T follicular helper cell (primary cell): ENCODE data around the gene CACNA1E.

Experiments
- DNase-seq: peaks from one replicate; pipeline ENCODE4 v3.0.0-alpha.2; 2020; ENCODE audit warnings: low read depth

CACNA1E gene

DNA sequence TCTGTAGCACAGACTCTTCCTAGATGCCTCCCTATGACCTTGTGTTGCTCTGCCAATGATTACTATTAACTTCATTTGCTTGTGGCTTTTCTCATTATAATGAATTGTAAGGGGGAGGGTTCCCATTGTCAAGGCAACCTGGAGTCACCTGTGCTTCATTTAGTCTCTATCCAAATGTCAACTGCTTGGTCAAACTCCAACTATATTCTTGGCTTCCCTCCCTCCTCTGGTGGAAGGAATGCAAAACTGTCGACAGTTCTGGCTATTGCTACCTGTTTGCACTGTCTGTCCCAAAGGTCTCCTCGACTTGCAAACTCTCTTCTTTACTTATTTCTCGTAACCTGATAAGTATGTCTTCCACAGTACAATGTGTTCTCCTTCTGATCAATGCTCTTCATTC, 100.3 kb downstream of the CACNA1E start:
- DNase-seq = no peak

DNA sequence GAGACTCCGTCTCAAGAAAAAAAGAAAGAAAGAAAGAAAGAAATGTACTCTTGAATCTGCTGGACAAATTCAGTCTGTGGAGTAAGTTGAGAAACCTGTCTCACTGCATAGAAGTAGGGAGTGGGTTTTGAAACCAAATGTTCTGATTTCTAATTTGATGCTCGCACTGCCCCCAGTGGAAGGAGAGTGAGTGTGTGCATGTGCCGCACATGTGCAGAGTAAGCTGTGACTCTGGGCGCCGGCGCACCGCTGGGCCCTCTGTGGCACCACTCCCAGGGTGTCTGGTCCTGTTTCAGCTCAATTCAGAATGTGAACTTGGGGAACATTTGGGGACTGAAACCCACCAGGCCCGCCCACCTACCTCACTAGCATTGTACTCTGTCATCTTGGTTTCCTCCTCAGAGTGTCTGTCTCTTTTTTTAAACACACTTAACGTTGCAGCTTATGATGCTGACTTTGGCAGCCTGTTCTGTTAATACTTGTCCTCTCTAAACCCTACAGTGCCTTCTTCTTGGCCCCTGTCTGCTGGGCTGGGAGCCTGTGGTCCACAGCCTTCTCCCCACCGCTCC, 104.6 kb downstream of the CACNA1E start:
- no peak for DNase-seq

DNA sequence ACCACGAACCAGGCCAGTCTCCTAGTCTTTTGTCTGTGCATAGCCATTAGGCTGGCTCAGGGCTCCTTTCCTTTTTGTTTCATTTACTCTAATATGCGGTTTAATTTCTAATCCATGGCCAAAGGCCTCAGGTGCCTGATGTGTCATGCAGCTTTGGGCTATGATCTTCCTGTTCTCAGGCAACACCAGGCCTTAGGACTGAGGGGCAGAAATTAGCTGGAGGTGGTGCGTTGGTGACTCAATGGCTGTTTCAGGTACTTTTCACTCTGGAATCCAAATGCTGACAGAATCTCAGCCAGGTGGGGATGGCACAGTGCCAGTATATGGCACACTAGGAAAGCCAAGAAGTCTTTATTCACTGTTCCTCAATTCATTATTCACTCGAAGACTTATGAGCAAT, 105.3 kb downstream of the CACNA1E start:
- no peak for DNase-seq

DNA sequence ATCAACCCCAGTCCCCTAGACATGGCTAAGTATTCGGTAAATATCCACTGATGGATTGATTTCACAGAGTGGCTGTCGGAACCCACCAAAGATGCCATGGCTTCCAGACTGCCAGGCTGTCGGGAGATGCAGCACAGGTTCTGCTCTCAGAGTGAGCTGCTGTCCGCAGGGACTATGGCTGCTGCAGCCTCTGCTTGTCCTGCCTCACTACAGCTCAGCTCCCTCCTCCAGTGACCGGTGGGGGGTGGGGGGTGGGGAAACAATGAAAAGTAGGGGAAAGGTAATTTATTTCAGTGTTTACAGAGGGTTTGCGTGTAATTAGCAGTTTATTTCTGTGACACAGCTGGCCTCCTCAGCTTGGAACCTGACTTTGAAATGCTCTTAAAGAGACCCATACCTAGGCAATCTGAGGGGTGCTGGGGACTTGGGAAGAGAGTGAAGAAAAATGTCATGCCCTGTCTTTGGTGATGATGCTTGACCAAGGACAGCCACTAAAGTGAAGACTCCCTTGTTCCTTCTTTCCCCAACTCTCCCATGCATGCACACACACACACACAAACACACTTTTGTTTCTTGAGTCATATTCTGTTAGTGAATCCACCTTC, 109.0 kb downstream of the CACNA1E start:
- DNase-seq = no peak

DNA sequence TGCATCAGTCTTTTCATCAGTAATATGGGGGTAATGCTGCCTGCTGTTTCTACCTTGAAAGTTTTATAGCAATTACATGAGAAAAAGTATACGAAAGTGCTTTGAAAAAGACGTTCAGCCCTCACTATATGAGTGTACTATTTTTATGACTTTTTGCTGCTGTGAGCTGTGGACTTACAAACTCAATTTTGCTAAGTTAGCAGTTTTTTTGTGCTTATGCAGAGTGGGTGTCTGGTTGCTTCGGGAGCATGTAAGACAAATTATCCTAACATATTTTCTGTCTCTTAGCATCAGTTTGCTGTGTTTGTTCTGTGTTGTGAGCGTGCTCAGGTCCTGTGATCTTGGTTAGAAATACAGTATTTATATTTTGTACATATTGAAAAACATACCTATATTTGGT, 109.7 kb downstream of the CACNA1E start:
- DNase-seq = no peak

DNA sequence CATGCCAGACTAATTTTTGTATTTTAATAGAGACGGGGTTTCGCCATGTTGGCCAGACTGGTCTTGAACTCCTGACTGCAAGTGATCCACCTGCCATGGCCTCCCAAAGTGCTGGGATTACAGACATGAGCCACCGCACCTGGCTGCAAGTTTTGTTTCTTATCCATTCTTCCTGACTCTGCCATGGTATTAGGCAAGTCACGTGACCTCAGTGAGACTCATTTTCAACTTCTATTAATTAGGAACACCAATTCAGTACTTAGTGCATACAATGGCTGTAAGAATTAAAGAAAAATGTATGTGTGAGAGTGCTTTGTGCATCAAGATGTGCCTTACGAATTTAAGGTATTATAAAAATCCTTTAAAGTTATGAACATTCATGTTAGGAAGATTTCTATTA, 111.2 kb downstream of the CACNA1E start:
- no peak for DNase-seq

DNA sequence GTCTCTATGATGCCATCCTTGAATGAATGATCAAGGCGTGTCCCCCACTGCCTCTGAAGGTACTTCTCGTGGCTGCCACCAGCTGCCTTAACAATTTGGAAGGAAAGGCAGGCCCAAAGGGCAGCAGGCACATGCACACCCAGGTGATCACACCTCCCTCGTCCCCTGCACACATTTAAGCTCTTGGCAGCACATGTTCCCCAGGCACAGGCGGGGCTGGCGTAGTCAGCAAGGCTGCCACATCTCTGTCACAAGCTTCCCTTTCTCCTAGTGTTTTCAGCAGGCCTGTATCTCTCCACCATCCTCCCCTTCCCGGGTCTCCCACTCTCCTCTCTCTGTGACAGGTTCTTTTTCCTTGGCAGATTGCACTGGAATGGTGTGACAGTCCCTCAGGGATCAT, 111.9 kb downstream of the CACNA1E start:
- no peak for DNase-seq

DNA sequence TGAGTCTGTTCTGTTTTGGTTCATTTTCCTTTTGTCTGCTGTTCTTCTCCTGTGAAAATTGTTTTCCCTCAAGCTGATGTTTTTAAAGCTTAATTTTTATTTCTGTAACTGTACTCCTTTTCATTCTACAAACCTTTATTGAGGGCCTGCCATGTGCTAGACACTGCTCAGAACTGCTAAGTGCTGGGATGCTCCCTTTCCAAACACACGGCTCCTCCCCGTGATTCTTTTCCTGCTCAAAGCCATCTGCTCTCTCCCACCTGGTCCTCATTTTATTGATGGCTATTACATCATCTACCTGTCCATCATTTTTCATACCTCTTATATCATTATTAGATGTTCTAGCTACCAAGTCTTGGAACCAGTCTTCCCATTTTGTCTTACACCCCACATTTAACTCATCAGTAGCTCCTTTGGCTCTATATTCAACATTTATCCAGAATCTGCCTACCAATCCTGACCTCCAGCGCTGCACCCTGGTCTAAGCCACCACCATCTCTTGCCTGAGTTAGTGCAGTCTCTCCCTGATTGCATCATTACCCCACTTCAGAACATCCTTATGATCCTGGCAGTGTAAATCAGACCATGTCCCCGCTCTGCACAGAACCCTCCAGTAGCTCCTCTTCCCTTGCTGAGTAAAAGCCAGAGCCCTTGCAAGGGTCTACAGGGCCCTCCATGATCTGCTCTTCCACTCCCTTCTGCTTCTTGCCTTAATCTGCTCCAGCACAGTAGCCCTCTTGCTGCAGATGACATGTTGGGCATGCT, 118.1 kb downstream of the CACNA1E start:
- no peak for DNase-seq

DNA sequence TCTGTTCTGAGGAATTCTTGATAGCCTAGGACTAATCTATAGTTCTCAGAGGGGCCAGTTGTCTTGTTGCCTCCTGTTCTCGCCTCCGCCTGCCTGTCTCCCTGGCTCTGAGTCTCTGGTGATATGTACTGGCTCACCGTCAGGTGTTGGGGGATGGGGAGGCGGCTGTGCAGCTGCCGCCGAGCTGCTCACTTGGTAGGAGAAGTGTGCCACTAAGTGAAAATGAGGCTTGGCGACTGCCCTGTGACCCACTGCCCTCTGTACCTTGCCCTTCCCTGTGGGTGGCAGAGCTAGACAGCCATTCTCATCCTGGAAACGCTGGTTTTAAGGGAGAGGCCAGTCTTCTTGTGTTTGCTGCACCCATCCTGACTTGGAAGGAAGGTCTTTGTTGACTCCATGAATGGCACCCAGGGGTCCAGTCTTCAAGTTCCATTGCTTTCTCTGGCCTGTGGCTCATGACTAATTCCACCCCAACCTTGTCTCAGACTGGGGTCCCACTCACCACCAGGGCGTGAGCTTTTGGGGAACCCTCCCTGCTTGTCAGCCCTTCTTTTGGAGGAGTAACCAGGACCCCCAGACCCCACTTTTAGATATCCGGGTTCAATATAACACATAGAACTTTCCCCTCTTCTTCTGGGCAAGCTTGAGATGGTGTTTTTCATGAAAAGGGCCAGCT, 120.6 kb downstream of the CACNA1E start:
- DNase-seq = no peak

DNA sequence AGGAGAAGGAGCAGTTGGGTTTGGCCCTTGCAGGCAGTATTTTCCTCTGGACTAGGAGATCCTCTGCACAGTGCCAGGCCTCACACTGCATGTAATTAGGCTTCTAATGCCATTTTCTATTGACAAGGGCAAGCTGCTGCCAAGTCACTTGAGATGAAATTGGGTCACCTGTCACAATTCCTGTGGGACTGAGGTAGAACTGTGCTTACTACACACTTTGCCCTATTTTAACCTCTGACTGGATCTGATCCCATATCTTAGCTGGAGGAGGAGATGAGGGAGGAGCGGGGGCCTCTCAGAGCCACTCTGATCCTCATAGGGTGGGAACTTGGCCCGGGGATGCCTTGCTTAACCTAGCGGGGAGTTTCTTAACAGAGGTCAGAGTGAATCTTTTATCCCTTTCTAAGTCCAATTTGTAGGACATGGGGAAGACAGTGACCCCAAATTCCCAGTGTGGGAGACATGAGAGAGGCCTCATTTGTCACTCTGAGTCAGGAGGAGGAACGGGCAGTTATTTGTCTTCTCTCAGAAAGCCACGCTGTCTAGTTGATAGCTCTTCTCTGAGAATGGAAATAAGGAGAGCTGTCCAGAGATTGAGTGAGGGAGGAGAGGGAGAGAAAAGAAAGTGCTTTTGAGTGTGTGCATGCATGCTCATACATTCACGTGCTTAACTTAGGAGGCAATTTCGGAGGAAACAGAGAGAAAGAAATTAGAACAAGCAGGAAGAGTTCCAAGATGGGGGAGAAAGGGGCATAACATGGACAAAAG, 121.3 kb downstream of the CACNA1E start:
- DNase-seq = no peak

DNA sequence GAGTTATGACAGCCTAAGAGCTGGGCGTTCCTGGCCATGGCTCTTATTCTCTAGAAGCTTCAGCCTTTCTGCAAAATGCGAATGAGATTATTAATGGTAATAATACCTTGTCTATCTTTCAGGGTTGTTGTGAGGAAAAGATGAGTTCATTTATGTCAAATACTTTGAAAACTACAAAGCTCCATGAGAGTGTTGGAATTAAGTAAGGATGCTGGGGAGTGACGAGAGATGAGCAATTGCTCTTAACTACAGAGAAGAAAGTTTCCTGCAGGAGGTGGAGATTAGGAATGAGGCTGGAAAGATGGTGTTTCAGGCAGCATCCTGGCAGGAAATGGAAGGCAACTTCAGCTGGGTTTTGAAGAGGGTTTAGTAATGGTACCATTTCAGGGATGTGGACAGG, 124.2 kb downstream of the CACNA1E start:
- no peak for DNase-seq

DNA sequence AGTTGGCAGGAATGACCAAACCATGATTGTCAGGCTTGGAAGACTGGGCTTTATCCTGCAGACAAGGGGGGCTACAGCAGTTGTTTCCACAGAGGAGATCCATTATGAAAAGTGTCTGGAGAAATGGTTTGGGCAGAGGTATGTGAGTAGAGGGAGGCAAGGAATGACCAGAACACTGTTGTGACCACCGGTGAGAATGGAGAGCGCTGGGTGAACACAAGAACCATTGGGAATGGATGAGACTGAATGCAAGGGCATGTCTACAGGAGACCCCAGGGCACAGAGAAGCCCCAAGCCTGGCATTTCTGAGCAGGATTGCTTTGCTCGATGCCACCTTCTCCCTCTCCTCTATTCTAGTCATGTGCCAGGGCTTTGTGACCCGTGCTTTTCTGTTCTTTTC, 125.1 kb downstream of the CACNA1E start:
- DNase-seq = no peak

DNA sequence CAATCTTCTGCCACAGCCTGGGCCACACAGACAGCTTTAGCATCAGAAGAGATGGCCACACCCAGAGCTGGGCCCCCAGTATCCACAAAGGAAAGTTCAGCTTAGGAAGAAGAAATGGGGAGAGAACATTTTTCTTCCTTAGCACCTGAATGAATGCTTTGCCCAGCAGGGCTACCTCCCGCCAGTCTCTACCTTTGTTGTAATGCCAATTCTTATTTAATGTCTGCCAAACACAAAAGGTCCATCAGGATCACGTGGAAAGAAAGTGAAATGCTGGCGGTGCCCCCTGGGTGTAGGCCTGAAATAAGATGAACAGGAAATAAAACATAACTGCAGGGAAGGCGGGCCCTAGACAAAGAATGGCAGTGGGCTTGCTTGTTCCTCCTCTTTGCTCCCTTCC, 125.6 kb downstream of the CACNA1E start:
- DNase-seq = no peak

DNA sequence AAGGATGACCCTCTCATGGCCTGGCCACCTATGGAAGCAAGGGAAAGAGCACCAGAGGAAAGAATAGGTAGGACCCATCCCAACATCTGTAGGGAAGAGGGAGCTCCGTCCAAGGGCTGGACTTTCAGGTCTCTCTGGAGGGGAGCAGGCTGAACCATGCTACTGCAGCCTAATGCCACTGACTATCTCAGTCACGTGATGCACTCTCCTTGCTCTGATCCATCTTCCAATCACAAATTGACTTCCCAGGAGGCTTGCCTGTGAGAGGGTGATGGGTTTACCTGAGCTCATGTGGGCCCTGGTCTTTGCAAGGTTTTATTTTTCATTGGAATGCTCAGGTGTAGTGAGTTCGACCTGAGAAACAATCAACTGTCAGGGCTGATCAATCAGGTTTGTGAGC, 128.8 kb downstream of the CACNA1E start:
- DNase-seq = no peak

DNA sequence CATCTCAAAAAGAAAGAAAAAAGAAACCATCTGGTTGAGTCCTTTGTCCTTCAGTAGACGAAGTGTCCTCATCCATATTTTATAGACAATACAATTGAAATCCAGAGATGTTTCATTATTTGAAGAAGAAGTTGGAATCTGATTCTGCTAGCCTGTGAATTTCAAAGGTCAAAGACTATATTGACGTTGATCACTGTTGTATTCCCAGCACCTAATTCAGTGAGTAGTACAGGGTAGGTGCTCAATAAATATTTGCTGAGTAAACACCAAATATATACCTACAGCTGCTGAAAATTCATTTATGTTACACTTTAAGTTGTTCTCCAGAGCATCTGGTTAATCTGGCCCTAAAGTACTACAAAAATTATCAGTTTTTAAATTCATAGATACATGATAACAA, 135.2 kb downstream of the CACNA1E start:
- no peak for DNase-seq

DNA sequence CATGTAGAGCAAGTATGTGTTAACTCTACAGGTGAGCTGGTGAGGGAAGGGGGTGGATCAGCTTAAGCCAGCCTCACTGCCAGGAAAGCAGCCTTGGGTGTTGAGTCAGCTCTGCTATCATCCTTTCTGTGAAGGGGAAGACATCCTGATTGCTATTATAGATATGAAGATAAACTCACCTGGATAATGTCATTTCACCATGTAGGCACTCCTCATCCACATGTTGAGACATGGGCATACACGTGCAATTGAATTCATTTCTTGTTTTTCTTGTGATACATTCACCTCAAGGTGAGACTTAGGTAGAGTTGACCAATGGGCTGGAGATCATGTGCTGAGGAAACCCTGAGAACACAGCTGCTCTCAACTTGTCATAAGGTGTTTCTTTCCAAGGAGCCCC, 136.9 kb downstream of the CACNA1E start:
- no peak for DNase-seq

DNA sequence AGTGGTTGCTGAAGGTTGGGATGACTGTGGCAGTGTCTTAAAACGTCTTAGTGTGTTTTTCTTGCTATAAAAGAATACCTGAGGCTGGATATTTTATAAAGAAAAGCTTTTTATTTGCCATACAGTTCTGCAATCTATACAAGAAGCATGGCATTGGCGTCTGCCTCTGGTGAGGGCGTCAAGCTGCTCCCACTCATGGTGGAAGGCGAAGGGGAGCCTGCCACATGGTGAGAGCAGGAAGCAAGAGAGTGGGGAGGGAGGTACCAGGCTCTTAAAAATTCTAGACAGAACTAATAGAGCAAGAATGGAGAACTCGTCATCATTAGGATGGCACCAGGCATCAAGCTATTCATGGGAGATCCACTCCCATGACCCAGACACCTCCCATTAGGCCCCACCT, 140.5 kb downstream of the CACNA1E start:
- DNase-seq = no peak

DNA sequence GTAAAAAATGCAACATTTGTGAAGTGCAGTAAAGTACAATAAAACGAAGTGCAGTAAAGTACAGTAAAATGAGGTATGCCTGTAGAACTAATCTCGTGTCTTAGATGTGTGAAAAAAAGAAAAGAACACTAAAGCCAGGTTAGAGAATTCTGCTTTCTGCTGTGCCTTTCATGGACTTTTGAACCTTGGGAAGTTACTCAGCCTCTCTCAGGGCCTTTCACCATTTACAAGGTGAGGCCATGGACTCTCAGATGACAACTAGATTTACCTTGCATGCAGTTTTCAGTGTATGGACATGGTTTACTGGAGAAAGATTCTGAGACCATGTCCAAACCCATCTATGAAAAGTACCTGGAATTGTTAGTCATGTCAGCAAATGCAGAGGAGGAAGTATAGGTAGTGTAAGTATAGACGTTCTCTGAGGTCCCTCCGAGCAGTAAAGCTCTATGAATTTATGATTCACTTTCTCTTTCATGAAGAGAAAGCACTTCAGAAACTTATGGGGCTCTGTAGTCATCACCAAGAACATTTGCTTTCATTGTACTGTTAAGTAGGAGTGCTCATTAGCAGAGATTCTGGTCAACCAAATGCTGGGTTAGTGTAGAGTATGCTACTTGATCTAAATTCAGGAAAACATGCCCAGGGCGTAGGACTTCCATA, 143.1 kb downstream of the CACNA1E start:
- DNase-seq = no peak

DNA sequence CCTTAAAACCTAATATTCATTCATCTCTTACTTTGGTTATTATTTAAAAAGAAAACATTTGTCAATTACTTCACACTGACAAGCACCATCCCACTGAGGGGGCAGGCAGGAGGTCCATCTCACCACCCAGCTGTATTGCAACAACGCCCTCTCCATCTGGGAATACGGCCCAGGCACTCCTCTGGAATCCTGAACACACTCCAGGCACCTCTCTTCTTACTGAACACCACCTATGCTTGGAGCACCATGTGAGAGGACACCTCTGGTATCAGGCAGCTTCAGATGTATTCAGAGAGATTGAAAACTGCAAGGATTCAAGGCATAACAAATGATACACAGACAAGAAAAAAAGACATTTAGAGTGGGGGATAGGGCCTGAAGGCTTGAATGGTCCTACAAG, 147.1 kb downstream of the CACNA1E start:
- DNase-seq = no peak

DNA sequence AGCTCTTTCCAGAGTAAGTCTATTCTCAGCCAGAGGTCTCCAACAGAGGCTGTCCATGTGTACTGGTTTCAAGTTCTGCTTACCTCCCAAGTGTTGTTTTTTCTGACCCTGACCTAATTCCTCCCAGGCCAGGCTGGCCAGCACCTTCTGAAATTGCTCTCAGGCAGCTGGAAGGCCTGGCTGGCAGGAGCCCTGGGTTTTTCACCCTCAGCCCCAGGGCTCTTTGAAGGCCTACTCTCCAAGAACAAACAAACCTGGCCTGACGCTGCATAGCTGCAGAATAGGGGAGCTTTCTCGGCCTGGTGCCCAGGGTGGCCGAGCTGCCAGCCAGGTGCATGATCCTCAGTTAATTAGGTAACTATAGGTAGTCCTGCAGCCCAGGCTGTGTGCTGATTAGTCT, 147.5 kb downstream of the CACNA1E start:
- DNase-seq = no peak

DNA sequence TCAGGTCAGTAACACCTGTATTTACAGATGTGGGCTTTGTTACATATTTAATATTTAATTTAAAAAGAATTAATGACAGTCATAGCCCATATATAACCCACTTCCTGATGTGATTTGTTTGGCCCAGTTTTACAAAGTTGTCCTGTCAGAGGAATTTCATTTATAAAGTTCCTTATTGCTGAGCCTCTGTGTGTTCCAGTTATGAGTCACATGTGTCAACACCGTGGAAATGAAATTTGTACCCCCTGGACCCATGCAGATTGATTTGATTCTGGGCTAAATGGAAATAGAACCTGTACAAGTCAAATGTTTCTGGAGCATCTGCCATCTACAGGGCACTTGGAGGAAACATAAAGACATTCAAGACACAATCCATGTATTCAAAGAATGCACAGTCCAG, 149.2 kb downstream of the CACNA1E start:
- no peak for DNase-seq

DNA sequence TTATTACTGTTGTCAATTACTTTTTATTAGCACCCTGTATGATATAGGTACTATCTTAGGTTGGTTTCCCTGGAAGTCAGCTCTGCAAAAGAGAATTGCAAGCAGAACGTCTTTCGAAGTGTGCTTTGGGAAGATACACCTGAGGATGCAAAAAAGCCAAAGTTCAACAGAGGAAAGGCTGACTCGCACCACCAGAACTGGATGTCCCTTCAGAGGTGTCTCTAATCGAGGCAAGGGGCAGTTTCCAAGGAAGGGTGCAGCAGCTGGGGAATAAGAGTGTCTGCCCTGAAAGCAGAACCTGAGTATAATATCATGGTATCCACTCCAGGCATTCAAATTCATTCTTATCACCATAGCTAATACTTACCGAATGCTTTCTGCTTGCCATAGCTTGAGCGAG, 149.6 kb downstream of the CACNA1E start:
- no peak for DNase-seq
